GM18517 (cell line): Measurements from ENCODE around the gene SLC23A2.
"Not testable (repeated sequence)": the region's sequence is repeated elsewhere in the genome, so short reads cannot be mapped to it uniquely, and the experiment has no call there.

ENCODE experiments used
- ATAC-seq: cut with Tn5 transposase; IDR thresholded peaks from one replicate; pipeline ENCODE4 v1.9.1; 2021; ENCODE audit warnings: mild to moderate bottlenecking, moderate library complexity; ENCODE audit not compliant: unreplicated experiment

Gene SLC23A2

DNA sequence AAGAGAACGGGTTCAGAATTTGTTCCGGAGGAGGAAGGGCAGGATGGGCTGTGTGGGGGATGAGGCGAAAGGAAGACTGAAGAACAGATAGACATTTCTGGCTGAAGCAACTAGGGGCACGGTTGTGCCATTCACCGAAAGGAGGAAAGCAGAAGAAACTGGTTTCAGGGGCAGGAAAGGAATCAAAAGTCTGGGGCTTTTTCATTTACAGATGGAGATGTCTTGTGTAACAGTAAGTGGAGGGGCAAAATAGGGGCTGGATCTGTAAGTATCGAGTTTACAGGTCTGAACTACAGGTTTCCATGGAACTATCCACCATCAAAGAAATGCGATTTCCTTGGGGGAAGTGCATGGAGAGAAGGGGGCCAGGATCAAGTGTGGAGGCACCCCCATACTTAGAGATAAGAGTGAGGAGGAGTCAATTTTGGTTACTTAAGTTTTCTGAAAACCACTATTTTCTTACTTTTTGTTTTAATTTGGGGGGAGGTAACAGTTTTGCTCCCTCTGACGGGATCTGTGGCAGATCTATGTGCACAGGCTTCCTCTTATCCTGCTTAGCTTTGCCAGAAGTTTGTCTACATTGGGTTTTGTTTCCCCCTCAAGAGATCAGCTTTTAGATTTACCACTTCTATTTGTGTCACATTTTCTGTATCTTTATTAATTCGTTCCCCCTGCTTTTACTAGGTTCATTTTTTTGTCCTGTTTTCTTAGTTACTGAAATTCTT lies 120.1 kb downstream of the SLC23A2 start:
- ATAC-seq, result no peak

DNA sequence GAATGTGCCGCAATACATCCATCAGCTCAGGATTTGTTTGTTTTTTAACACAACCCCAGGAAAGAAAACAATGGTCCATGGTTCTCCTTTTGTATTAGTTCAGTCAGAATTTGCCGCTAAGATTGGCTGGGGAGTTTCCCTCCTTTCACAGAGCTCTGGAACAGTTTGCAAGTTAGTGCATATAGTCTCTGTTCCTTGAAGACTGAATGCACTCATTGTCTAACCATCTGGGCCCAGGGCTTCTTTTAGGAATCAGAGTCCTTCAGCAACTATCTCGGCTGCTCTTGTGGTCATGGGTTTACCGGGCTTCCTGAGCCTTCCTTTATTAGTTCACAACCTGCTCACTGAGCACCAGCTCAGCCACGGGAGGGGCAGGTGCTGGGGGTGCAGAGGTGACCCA lies 121.3 kb downstream of the SLC23A2 start:
- no peak for ATAC-seq

DNA sequence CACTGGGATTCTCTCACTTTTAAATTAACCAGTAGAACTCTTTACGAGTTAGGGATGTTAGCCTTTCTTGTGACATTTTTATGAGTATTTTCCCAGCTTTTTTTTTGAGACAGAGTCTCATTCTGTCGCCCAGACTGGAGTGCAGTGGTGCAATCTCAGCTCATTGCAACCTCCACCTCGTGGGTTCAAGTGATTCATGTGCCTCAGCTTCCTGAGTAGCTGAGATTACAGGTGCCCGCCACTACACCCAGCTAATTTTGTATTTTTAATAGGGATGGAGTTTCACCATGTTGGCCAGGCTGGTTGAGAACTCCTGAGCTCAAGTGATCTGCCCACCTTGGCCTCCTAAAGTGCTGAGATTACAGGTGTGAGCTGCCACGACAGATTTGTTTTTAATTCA lies 123.2 kb downstream of the SLC23A2 start:
- not testable (repeated sequence) for ATAC-seq

DNA sequence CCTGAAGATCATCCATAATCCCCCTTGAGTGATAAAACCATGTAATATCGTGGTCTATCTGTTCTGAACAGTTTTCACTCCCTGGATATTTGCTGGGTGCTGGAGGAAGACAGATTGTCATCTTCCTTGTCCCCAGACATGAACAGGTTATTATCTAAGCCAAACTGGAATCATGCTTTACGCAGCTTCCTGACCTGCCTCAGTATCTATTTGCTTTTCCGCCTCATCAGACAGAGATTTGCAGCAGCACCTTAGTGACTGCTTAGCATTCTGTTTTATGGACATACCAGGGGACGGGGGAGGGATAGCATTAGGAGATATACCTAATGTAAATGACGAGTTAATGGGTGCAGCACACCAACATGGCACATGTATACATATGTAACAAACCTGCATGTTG lies 124.6 kb downstream of the SLC23A2 start:
- no peak for ATAC-seq

DNA sequence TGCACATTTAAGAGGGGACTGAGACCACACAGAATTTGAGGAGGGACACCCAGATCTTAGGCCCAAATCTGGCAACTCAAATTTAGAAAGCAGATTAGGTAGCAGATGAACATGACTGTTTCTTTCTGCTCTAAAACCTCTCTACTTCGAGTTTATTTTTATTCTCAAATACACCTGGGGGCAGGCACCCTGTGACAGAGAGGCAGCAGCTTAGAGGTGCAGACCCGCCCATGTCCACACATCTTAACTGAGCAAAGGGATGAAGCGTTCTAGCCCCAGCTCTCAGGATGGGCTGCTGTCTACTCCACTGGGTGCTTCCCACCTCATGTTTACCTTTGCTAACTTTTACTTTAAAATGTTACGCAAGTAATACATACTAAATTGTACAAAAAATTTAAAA lies 125.0 kb downstream of the SLC23A2 start:
- ATAC-seq, result no peak

DNA sequence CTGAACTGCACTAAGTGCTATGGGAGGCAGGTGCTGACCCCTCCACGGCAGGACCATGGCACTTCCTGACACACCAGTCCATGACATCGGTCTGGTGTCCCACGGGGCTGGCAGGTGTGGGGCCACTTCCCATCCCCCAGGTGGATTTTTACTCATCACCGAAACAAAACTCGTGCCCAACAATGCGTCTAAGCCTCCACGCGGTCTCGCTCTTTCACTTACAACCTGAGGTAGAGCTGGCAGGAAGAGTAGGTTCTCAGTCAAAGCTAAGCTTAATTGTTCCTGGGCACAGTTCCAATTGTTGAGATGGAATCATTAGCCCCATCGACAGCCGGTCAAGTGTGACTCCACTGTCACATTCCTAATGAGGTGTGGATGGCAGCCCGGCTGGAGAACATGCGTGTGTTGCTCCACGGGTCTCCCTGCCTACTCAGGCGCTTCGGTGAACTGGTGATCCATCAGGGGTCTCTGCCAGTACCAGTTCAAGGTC lies 125.7 kb downstream of the SLC23A2 start:
- no peak for ATAC-seq

DNA sequence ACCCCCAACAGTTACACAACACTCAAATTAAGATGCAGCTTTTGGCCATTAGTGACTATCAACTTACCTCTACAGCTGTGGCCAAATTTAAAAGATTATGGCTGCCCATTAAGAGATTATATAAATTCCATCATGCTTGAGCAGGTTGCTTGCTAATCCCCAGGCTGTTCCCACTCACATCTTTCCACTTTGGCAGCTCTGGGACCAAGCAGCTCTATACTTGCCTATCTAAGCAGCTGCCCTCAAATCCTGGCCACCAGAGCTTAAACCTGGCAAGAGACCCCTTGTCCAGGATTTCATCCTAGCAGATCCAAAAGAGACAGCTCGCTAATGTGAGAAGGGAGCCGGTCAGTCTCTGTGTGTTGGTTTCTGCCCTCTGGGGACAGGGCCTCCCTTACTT lies 127.9 kb downstream of the SLC23A2 start:
- ATAC-seq, result no peak

DNA sequence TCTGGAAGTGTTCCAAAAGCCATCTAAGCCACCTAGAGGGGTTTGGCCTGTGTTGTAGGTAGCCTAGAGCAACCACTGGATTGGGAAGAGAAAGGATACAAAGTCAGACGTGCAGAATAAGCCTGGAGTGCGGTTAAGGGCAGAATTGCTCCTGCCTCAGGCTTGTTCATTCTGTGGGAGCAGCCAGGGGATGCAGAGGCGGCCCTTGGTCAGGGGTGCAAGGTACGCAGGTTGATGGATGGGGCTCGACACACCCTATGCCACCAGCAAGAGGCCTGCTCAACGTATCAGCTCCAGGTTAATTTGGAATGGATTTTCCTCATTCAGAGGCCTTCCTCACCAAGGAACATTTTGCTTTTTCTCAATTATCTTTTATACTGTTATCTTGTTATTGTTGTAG lies 129.8 kb downstream of the SLC23A2 start:
- no peak for ATAC-seq

DNA sequence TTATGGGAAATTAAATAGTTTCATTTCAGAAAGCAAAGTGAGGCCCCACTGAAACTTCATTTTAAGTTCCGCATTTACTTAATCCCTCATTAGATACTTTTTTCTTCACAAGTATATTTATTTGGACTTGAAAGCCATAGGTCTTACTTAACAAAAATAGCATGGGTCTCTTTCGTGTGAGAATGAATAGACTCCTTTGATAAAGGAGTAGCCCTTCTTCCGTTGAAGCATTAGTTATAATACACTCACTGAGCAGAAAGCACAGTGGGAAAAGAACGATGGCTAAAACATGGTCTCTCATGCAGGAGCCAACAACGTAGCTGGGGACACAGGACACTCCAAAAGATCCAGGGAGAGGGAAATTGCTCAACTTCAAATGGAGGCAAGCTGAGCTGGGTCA lies 130.4 kb downstream of the SLC23A2 start:
- ATAC-seq, result no peak

DNA sequence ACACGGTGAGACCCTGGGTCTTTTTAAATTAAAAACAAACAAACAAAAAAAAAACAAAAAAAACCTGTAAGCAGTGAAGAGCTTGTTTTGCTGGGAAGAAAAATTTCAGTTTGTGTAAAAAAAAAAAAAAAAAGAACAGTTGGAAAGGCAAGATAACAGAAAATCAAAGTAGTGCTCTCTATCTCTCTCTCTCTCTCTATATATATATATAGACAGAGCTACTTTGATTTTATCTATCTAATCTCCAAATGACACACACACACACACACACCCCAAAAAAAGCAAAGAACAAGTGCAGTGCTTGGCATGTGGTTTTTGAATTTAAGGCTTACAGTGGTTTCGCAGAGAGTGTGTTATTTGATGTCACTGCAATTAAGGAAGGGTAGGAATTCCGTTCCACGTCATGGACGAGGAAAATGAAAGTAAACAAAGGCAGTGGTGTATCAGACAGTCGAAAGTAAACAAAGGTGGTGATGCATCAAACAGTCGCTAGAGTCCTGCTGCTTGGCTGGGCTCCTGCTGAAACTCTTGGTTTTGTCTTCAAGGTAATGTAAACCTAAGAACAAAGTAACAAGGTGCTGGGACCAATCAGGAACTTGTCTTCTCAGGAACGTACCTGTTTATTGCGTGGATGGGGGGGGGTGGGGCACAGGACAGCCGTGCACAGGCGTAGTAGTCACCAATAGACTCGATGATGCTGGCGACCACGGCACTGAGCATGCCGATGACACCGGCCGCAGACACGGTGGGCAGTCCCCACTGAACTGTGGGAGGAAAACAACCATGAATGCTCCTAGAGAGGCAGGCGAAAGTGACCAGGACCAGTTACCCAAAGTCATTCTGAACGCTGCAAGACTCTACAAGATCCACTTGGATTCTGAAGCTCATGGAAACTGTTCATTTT lies 131.8 kb downstream of the SLC23A2 start:
- no peak for ATAC-seq

DNA sequence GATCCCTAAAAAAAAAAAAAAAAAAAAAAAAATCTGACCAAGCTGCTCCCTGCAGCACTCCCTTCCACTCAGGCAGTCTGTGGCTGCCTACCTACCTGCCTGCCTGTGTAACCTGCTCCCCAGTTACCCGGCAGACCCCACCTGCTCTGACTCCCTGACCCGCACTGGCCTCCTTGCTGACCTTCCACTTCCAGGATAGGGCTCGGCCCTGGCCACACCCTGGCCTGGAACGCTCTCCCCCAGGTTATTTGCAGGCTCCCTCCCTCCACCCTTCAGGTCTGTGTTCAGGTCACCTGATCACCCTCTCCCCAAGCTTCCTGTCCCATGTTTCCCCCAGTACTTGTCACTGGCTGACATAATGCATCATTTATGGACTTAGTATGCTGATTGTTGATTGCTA lies 134.3 kb downstream of the SLC23A2 start:
- ATAC-seq, result no peak

DNA sequence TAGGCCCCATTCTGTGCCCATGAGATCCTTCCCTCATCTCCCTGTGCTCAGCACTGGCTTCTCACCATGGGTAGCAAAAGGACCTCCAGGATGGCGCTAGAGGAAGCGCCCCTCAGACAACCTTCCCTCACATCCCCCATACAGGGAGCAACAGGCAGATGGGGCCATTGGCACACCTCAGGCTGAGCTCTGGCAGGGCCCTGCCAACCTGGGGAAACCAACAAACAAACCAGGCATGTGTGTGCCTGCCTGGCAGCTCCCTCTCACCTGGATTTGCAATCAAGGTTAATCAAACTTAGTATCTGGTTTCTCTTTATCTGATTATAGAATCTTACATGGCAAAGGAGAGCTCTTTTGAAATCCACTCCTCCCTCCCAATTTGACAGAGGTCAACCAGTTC lies 134.9 kb downstream of the SLC23A2 start:
- no peak for ATAC-seq

DNA sequence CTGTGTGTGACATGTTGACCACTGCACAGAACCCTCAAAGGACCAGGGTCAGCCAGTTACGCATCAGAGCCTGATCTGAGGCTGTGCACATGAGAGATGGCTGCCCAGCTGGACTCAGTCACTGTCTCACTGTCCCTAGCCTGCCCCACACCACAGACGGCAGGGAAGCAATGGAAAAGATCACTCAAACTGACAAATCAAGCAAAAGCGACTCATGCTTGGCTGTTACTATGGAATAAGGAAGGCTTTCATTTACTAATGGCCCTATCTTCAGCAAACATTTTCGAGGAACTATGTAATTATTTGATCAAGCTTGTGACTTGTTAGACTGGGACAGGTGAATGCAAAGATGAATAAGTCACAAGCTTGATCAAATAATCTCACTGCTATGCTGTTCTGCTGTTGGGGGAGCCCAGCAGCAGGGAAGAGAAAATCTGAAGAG lies 137.0 kb downstream of the SLC23A2 start:
- ATAC-seq, result no peak

DNA sequence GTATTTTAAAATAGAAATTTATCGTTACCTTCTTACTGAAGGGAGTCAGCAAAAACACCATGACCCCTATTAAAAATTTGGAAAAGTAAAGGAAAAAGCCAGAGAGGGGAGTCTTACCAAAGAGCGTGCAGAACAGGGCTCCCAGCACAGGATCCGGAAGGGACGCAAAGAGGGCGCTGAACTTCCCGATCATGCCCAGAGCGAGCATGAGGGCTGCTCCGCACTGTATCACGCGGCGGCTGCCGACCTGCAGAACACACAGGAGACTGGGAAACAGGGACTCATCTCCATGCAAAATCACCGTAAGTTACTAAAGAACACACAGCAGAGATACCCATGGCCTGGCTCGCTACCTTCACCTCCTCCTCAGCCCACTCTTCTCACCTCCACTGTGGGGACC lies 138.6 kb downstream of the SLC23A2 start:
- ATAC-seq, result no peak

DNA sequence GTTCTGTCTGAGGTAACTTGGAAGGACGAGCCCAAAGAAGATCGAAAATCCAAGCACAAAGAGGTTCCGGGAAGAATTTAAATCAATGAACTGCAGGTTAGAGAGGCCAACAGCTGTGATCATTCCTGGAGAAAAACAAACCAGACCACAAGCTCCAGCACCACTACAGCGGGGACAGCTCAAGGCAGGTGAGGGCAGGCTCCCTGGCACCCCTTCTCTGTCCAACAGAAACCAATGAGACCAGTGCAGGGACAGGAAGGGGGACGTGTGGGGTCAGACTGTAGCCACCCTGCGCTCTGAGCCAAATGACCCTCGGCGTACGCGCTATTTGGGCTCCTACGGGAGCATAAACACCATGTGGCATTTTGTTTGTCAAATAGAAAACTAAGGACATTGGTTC lies 139.3 kb downstream of the SLC23A2 start:
- ATAC-seq, result no peak

DNA sequence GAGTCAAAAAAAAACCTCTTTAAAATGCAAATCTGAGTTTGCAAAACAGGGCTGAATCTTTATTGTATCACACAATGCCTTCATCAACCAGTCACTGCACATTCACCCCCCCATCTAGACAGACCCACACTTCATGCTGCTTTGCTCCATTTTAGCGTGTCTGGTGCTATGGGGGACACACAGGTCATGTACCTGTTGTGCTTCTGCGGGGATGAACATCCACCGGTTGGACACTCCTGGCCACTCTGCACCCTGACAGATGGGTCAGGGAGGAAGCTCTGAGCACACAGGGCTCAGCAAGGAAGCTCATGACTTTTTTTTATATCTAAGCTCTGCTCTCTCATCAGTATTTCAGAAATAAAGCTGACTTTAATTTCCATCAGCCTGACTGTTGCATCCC lies 143.3 kb downstream of the SLC23A2 start:
- ATAC-seq, result no peak

DNA sequence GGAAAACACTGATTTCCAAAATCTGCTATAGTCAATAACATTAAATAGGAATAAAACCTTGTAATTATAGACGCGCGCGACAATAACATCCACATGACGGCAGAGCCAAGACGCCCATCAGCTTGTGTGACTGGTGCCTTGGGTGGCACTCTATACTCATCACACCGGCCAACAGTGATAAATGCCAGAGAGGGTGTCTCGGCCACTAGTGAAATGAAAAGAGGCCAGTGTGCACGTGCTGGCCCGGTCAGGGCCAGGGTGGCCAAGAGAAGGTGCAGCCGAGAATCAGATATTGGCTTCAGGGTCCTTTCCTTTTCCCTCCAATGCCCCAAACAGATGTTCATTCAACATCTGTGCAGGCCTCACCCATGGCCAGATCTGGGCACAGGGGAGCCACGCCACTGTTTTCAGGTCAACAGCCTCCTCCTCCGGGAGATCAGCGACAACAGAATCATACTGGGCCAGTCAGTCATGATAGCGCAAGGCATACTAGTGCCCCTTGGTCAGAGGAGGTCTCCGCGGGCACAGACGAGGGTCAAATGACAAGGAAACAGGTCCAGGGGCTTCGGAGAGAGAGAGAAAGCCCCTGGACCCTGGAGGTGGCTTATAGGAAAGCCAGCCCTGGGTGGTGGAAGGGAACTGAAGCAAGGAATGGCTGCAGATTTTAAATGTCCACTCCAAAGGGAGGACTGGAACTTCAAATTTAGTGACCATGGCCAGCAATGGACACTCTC lies 145.1 kb downstream of the SLC23A2 start:
- no peak for ATAC-seq

DNA sequence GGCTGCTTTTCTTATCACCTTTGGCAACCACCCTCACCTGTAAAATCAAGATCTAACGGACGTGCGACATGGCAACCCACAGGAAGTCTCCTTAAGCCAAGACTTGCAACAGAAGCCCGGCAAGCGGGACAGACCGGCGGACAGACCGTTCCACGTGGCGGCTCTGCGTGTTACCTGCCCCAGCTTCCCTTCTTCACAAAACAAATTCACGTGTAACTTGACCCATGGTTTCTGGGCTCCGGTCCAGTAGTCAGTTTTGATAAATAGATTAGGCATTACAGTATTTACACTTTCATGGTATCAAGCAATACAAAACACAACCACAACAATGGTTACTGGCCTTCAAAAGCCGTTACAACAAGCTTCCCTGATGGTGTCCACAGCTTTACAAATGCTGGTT lies 145.8 kb downstream of the SLC23A2 start:
- no peak for ATAC-seq

DNA sequence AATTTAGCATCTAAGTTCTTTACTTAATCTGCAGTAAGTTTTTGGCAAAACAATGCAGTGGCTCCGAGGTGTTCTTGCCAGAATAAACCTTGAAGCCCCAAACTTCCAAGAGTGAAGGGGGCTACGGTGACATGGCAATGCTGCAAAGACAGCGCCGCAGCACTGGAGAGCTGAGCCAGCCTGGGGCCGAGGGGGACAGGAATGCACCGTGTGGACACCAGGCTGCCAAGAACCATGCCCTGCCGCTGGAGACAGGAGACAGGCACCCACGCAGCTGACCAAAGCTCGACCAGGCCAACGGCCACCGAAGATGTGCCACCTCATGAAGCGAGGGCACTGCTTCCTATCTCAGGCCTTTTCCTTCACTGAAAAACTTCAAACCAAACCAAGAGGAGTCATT lies 146.2 kb downstream of the SLC23A2 start:
- no peak for ATAC-seq

DNA sequence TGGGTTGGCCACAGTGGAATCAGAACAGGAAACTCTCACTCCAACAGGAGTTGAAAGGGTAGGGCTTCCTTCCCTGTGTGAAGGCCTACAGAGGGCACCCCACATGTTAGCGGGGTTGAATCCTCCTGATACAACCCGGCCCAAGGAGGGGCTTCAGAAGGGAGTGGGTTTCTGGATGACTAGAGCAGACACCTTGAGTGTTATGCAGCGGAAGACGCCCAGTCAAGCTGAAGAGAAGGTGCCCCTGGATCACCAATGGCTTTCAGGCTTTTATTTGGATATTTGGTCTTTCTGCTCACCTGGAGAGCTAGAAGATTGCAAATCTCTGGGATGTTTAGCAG lies 146.8 kb downstream of the SLC23A2 start:
- no peak for ATAC-seq

DNA sequence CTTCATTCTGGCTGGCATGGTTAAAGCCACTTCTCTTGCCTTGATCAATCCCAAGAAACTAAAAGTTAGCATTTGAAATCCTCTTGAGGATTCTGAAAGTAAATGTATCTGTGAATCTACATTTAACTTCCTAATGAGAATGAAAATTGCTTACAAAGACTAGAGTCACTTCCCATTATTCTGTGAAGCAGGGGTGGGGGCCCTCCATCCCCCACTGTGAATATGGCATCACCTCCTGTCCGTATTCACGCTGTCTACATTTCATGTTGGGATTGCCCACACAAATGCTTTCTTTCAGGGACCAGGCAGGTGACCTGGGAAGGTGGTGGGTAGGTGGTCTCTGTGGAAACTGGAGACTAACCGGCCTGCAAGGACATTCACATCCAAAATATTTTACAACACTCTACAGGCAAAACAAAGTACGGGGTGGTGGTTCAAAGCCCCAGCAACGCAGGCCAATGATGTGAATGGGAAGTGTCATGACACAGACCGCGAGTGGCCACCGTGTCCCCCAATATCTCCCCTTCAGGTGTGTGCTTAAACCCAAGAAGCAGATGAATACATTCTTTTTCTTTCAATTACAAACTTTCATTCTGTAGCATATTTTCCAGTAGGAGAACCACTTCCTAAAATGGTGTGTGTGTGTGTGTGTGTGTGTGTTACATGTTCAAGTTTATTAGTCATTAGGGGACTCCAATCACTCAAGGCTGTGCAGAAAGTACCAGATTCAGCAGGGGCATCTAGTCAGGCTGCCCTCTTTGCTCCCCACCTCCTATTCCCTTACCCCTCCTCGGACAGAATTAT lies 147.4 kb downstream of the SLC23A2 start:
- ATAC-seq, result no peak
